ENCODE results near the gene RNF168.
"Not testable (repeated sequence)": the region's sequence is repeated elsewhere in the genome, so short reads cannot be mapped to it uniquely, and the experiment has no call there.

Gene RNF168

GRCh38 chr3:196514913-196515621 lies 11.5 kb upstream of the RNF168 start, which contains the start of gene SMCO1:
SMCO1 (minus strand) TSS chr3:196515346; CDS start chr3:196515209, 137 bp downstream.
- no peak for DNase-seq (ENCODE audit: low read depth)

GRCh38 chr3:196514350-196514716 lies 10.8 kb upstream of the RNF168 start:
- no peak for DNase-seq (ENCODE audit: low read depth)

DNA sequence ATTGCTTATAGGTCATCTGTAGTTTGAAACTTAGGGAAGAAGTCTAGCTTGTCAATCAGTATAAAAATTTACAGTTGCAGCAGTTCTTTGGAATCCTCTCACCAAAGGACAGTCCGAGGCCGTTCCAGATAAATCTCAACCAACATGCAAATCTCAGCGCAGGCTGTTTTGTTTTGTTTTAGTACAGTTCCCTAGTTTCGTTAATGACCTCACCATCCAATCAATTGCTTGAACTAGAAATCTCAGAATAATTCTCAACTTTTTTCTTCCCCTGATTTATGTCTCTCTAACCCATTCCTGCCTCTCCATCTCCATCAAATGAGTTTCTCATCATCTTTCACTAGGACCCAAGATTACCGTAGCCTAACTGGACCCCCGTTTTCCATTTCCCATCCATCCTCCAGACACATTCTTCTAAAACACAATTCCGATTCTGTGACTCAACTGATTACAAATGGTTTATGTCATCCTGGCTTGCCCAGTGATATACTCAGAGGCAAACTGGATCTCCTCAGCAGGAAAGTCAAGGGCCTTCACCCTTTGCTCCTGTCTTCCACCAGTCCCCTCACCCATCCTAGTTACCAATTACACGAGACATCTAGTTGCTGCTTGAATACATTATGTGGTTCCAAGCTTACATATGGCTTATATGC lies 10.3 kb upstream of the RNF168 start:
- no peak for DNase-seq (ENCODE audit: low read depth)

- not testable (repeated sequence) for DNase-seq (ENCODE audit: low read depth)
These were observed 8.3 kb upstream of the RNF168 start for GRCh38 chr3:196511646-196512425.

- not testable (repeated sequence) for DNase-seq (ENCODE audit: low read depth)
These were observed 7.5 kb upstream of the RNF168 start for GRCh38 chr3:196511108-196511507.

DNA sequence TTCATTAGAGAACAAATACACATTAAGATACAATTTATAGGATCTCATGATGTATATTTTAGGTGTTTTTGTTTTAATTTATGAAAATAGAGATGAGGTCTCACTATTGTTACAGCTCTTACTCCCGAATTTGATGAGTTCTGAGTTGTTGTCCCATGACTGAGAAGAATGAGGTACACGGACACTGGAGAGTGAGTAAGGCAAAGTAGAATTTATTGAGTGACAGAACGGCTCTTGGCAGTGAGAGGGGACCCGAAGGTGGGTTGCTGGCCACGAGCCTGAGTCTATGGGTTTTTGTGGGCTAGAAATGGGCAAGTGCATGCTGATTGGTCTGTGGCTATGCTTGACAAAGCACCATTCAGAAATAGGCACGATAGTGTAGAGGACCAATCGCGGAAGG lies 3.1 kb upstream of the RNF168 start:
- no peak for DNase-seq (ENCODE audit: low read depth)

DNA sequence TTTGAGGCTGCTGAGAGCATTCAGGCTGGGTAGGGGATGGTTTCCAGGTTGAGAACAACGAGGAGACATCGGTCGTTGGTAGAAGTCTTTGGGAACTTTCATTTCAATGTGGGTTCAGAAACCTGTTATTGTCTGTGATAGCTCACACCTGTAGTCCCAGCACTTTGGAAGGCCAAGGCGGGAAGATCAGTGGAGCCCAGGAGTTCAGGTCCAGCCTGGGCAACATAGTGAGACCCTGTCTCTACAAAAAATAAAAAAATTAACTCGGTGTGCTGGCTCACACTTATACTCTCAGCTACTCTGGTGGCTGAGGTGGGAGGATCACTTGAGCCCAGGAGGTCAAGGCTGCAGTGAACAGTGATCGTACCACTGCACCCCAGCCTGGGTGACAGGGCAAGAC lies 988 bp upstream of the RNF168 start:
- no peak for DNase-seq (ENCODE audit: low read depth)

DNA sequence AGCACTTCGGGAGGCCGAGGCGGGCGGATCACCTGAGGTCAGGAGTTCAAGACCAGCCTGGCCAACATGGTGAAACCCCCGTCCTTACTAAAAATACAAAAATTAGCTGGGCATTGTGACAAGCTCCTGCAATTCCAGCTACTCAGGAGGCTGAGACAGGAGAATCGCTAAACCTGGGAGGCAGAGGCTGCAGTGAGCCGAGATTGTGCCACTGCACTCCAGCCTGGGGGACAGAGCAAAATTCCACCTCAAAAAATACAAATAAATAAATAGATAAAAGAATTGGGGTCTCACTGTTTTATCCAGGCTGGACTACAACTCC lies 470 bp upstream of the RNF168 start:
- DNase-seq (ENCODE audit: low read depth) = not testable (repeated sequence)

DNA sequence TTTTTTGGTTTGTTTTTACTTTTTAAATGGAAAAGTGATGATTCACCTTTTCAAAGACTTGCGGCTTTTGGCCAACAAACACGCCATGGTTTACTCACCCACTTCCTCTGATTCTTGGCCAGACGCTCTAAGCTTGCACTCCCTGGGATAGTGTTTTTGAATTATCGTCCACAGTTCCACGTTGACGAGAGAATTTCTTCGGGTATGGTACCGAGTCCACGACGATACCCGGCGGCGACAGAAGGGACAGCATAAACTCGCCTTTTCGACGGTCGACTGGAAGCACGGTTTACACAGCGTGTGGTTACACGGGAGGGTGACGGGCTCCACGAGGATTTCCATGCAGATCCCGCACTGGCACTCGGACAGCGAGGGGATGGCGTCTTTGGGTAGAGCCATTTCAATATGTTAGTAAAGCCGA lies 783 bp downstream of the RNF168 start:
- peak; percentile 52 for DNase-seq (ENCODE audit: low read depth)

DNA sequence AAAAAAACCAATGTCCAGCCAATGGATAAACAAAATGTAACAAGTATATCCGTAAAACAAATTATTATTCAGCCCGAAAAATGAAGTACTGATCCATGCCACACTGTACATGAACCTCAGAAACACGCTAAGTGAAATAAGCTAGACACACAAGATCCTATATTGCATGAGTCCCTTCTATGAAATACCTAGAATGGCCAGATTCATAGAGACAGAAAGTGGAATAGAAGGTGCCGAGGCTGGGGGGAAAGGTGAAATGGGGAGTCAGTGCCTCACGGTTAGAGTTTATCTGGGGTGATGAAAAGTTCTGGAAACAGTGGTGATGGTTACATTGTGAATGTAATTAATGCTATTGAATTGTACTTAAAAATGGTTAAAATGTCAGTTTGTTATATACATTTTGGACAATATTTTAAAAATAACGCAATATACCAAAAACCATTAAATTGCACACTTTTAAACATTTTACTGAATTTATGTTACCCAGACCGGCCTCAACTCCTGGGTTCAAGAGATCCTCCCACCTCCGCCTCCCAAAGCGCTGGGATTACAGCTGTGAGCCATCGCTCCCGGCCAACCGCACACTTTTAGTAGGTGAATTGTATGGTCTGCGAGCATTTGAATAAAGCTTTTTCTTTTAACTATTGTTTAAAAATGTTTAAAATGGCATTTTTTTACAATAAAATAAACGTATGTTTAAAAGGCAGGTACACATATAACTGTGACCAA lies 2.1 kb downstream of the RNF168 start:
- DNase-seq (ENCODE audit: low read depth) = no peak

GRCh38 chr3:196499807-196500524 lies 3.6 kb downstream of the RNF168 start:
- peak; percentile 23 for DNase-seq (ENCODE audit: low read depth)

- no peak for DNase-seq (ENCODE audit: low read depth)
These were observed 4.5 kb downstream of the RNF168 start for GRCh38 chr3:196499061-196499460.

- no peak for DNase-seq (ENCODE audit: low read depth)
These were observed 5.3 kb downstream of the RNF168 start for GRCh38 chr3:196498297-196498696.

GRCh38 chr3:196496183-196496582 lies 7.4 kb downstream of the RNF168 start:
- no peak for DNase-seq (ENCODE audit: low read depth)

GRCh38 chr3:196493292-196493691 lies 10.3 kb downstream of the RNF168 start:
- DNase-seq (ENCODE audit: low read depth) = no peak

- DNase-seq (ENCODE audit: low read depth) = no peak
These were observed 11.5 kb downstream of the RNF168 start for GRCh38 chr3:196492080-196492479.

DNA sequence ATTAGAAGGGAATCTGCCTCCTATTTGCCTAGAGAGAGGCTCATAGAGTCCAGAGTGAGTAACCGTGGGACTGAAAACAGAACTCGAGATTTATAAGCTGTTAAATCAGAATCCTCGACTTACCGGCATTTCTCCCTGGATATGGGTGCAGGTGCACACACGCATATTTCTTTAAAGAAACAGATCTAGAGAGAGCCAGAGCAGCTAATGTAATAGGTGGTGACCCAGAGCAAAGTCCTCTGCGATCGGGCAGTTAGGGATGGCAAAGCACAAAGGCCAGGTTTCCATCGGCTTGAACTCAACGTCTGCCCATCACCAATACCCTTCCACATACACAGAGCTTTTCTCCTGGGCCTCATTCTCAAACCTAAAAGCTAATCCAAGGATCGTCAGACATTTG lies 13.8 kb downstream of the RNF168 start:
- DNase-seq (ENCODE audit: low read depth) = no peak

DNA sequence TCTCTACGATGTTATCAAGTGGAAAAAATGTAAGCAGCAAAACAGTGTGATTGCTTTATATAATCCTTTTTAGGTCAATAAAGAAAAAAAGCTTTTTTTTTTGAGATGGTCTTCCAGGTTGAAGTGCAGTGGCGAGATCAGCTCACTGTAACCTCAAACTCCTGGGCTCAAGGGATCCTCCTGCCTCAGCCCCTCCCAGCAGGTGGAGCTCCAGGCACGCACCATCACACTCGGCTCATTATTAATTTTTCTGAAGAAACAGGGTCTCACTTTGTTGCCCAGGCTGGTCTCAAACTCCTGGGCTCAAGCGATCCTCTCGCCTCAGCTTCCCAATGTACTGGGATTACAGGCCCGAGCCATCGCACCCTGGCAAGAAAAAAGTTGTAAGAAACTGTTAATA lies 17.3 kb downstream of the RNF168 start:
- peak; percentile 7 for DNase-seq (ENCODE audit: low read depth)

- DNase-seq (ENCODE audit: low read depth) = no peak
These were observed 25.9 kb downstream of the RNF168 start for GRCh38 chr3:196477678-196478077.

GRCh38 chr3:196472286-196472685 lies 31.3 kb downstream of the RNF168 start:
- no peak for DNase-seq (ENCODE audit: low read depth)

DNA sequence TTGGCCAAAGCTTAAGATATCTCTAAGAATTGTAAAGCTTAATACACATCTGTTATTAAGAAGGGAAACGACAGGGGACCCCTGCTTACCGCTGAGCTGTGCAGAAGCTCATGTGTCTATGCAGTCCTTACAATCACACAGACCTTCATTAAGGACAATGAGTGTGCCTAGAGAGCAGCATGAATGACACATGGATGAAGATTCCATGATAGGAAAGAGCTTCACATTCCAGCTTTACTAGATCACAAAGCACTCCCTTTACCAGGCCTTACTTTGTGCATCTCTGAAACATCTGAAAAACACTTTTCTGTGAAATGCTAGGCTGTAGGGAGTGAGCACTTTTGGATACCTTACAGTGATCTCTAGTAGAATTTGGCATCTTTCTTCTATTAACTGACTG lies 32.0 kb downstream of the RNF168 start:
- no peak for DNase-seq (ENCODE audit: low read depth)

GRCh38 chr3:196470182-196470581 lies 33.4 kb downstream of the RNF168 start:
- not testable (repeated sequence) for DNase-seq (ENCODE audit: low read depth)

Data from activated T-cell treated with anti-CD3 and anti-CD28 coated beads for 24 hours (primary cell).